Measurements from ENCODE around the gene IVD. TPM values are rescaled to one million over a fixed set of nuclear protein-coding genes. Genes with fewer than 3 reads are reported as not detected.

Gene IVD
- polyA plus RNA-seq, 1 of the 3 experiments (the other 2 are of a cell fraction), result 54.2 TPM

DNA sequence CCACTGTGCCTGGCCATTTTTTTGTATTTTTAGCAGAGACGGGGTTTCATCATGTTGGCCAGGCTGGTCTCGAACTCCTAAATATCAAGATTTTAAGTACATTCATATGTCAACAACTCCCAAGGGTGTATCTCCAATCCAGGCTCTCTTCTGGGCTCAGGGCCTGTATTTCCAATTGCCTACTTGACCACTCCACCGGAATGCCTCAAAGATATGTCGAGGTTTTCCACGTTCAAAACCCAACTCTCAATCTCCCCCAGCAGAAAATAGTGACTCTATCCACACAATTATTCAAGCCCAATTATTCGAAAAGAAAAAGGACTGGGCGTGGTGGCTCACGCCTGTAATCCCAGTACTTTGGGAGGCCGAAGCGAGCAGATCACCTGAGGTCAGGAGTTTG lies 25.0 kb upstream of the IVD start (continued):
- TF ChIP-seq REST (IDR thresholded peaks at IDR 0.05; ENCODE audit: low read depth, low read length), result no peak
- no peak for TF ChIP-seq YY1 (IDR thresholded peaks at IDR 0.05; ENCODE audit: low read depth)

DNA sequence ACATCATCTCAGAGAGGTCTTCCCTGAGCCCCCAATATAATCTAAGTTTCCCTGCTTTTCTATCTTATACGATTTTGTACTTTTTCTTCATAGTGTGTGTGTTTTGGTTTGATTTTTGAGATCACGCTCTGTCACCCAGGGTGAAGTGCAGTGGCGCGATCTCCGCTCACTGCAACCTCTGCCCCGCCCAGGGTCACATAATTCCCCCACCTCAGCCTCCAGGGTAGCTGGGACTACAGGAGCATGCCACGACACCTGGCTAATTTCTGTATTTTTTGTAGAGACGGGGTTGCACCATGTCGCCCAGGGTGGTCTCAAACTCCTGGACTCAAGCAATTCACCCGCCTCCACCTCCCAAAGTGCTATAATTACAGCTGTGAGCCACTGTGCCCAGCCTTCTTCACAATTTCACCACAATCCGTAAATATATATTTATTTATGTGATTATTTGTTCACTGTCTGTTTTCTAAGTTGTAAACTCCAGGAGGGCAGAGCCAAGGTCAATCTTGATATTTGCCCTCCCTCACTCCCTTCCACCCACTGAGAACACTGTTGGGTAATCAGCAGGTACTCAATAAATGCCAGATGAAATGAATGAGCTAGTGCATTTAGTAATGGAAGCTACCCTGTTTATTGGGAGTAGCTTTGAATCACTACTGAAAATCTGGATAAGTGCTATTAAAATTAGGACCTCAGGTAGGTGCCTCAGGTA lies 23.6 kb upstream of the IVD start:
- H3K9me3 ChIP-seq, result no peaks in the 10 kb centered on the region
- H3K9ac ChIP-seq, result no peak overlapping the region
- H3K36me3 ChIP-seq (replicated peaks in 1 of 2; ENCODE audit: control insufficient read depth in 1 of 2, insufficient read depth in 2 of 2, low read length in 1 of 2), result peaks cover 7 to 9% of the 10 kb centered on the region in 2 experiments
- POLR2A ChIA-PET, result interaction anchor here (0.8 to 1.8 kb wide), 4 partner anchors 24 to 211 kb away, joined by 3 to 7 read pairs (median 4); partner anchors contain the start of genes CCDC9B and IVD
- H3K27ac ChIP-seq (ENCODE audit: low read depth in 2 of 2, low read length in 1 of 2), result no peak overlapping the region
- no peak overlapping the region for H3K4me2 ChIP-seq
- H4K20me1 ChIP-seq (ENCODE audit: insufficient read depth), result no peaks in the 10 kb centered on the region
- peak overlapping the region; percentile 72; the same call in 1 of the 2 replicates for H2AFZ ChIP-seq (ENCODE audit: low read depth)
- 92% methylated on average over 11 of the region's 11 CpGs for WGBS (ENCODE audit: low lambda C conversion rate)
- peaks cover 31% of the 10 kb centered on the region for H3K79me2 ChIP-seq (ENCODE audit: insufficient read depth)
- no peak overlapping the region for H3K4me3 ChIP-seq (ENCODE audit: low read depth in 2 of 2, low read length in 1 of 2)
- peaks cover 8% of the 10 kb centered on the region for H3F3A ChIP-seq (replicated peaks; ENCODE audit: insufficient read depth)
- H3K4me1 ChIP-seq (ENCODE audit: control insufficient read depth in 1 of 2, insufficient read depth in 2 of 2, low read depth in 1 of 2, low read length in 1 of 2), result peaks cover 7 to 17% of the 10 kb centered on the region in 2 experiments; a peak in 3 of 4 replicates
- CTCF ChIA-PET, result interaction anchor here (0.8 to 3.4 kb wide), 10 partner anchors 9 to 103 kb away, joined by 3 to 18 read pairs (median 6); partner anchors contain the start of genes CCDC9B and IVD
- DNase-seq, result no peak
- H3K9me2 ChIP-seq, result no peaks in the 10 kb centered on the region
- H3K27me3 ChIP-seq (ENCODE audit: insufficient read depth), result no peaks in the 10 kb centered on the region
- no peak for TF ChIP-seq SMC3 (IDR thresholded peaks at IDR 0.05; ENCODE audit: low read depth, low read length)
- TF ChIP-seq, protein P1, sequence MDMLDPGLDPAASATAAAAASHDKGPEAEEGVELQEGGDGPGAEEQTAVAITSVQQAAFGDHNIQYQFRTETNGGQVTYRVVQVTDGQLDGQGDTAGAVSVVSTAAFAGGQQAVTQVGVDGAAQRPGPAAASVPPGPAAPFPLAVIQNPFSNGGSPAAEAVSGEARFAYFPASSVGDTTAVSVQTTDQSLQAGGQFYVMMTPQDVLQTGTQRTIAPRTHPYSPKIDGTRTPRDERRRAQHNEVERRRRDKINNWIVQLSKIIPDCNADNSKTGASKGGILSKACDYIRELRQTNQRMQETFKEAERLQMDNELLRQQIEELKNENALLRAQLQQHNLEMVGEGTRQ (IDR thresholded peaks at IDR 0.05; ENCODE audit: borderline replicate concordance, low read depth, low read length), result no peak
- no peak for TF ChIP-seq NRF1 (IDR thresholded peaks at IDR 0.05; ENCODE audit: low read depth, low read length)
- TF ChIP-seq FOXM1 (IDR thresholded peaks at IDR 0.05; ENCODE audit: low read depth), result no peak
- TF ChIP-seq RXRA (IDR thresholded peaks at IDR 0.05; ENCODE audit: borderline replicate concordance, low read depth), result no peak
- no peak for TF ChIP-seq PBX3 (IDR thresholded peaks at IDR 0.05)
- TF ChIP-seq REST (IDR thresholded peaks at IDR 0.05; ENCODE audit: low read depth, low read length), result no peak
- TF ChIP-seq, protein P2, sequence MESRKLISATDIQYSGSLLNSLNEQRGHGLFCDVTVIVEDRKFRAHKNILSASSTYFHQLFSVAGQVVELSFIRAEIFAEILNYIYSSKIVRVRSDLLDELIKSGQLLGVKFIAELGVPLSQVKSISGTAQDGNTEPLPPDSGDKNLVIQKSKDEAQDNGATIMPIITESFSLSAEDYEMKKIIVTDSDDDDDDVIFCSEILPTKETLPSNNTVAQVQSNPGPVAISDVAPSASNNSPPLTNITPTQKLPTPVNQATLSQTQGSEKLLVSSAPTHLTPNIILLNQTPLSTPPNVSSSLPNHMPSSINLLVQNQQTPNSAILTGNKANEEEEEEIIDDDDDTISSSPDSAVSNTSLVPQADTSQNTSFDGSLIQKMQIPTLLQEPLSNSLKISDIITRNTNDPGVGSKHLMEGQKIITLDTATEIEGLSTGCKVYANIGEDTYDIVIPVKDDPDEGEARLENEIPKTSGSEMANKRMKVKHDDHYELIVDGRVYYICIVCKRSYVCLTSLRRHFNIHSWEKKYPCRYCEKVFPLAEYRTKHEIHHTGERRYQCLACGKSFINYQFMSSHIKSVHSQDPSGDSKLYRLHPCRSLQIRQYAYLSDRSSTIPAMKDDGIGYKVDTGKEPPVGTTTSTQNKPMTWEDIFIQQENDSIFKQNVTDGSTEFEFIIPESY (IDR thresholded peaks at IDR 0.05; ENCODE audit: borderline replicate concordance, low read depth), result no peak
- TF ChIP-seq MEF2A (IDR thresholded peaks at IDR 0.05; ENCODE audit: borderline replicate concordance, low read depth), result no peak
- TF ChIP-seq POLR2AphosphoS5 (IDR thresholded peaks at IDR 0.05; ENCODE audit: low read depth, low read length), result no peak
- no peak for TF ChIP-seq GATA2 (CRISPR knock-in tag; IDR thresholded peaks at IDR 0.05)

Data from SK-N-SH (cell line).